ENCODE measurements around the gene DGCR2. TPM values are rescaled to one million over a fixed set of nuclear protein-coding genes. Genes with fewer than 3 reads are reported as not detected.

Gene DGCR2
- total and polyA plus RNA-seq, 10 of the 15 experiments (the other 5 are each of a cell fraction or from before 2014, with no cell fraction given) = 0.19 to 28.4 (median 16.0) TPM

DNA sequence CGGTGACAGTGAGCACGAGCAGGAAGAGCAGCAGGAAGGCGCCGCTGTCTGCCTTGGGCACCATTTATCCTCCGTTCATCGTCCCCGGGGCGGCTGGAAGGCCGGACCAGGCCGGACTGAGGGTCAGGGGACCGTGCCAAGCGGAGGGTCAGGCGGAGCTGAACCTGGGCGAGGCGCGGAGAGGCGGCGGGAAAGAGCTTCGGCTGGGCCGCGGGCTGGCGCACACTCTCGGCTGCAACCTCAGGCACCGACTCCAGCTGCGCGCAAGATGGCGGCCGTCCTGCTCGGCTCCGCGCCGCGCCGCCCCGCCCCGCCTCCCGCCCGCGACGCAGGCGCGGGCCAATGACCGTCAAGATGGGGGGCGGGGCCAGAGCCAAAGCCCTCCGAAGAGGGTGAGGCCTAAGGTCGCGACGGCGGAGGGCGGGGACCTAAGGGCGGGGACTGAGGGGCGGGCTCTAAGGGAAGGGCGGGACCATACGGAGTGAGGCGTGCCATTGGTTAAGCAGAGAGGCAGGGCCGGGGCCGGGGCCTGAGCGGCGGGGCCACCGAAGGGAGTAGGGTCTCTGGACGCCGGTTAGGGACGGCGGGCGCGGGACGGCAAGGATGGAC is at the start of gene DGCR2 (continued):
- TF ChIP-seq SIN3A (IDR thresholded peaks at IDR 0.05; ENCODE audit: low read depth, low read length) (peak; percentile 26; the same call in 1 of the 2 replicates), SRF (IDR thresholded peaks at IDR 0.05; ENCODE audit: low read depth in 2 of 2, low read length in 2 of 2) (no peak), MYB (IDR thresholded peaks at IDR 0.05; ENCODE audit: borderline replicate concordance, low read depth, low read length) (no peak), FOXK2 (IDR thresholded peaks at IDR 0.05) (no peak), BCL11A (IDR thresholded peaks at IDR 0.05; ENCODE audit: low read depth, low read length) (no peak), NBN (IDR thresholded peaks at IDR 0.05) (no peak), RELA (IDR thresholded peaks at IDR 0.05; ENCODE audit: borderline replicate concordance, partially characterized antibody) (no peak), TCF3 (IDR thresholded peaks at IDR 0.05; ENCODE audit: borderline replicate concordance, insufficient read depth, low read depth, low read length) (0 out of 2 replicates have a peak, but pooled peaks have one; percentile 48), NR2C1 (IDR thresholded peaks at IDR 0.05) (0 out of 2 replicates have a peak, but pooled peaks have one; percentile 15), SUZ12 (IDR thresholded peaks at IDR 0.05; ENCODE audit: unreplicated experiment) (no peak), DPF2 (IDR thresholded peaks at IDR 0.05) (peak; percentile 31; the same call in 1 of the 2 replicates), BACH1 (IDR thresholded peaks at IDR 0.05; ENCODE audit: borderline replicate concordance) (peak; percentile 47; the same call in 1 of the 2 replicates), HDGF (IDR thresholded peaks at IDR 0.05) (peak; percentile 83), GATAD2B (conservative IDR thresholded peaks at IDR 0.05; ENCODE audit: low read depth) (no peak), SP1 (IDR thresholded peaks at IDR 0.05; ENCODE audit: low read depth, low read length) (peak; percentile 62), SMARCA5 (IDR thresholded peaks at IDR 0.05) (peak; percentile 27; the same call in 1 of the 2 replicates), TCF12 (IDR thresholded peaks at IDR 0.05; ENCODE audit: low read depth, low read length) (peak; percentile 43; the same call in 1 of the 2 replicates), NRF1 (conservative IDR thresholded peaks at IDR 0.05; ENCODE audit: low read depth, low read length) (peak; percentile 41), NFYB (IDR thresholded peaks at IDR 0.05; ENCODE audit: insufficient read depth, low read depth, low read length) (no peak), SMAD1 (IDR thresholded peaks at IDR 0.05; ENCODE audit: low read depth, partially characterized antibody) (no peak), RB1 (IDR thresholded peaks at IDR 0.05; ENCODE audit: borderline replicate concordance) (peak; percentile 46; the same call in 1 of the 2 replicates)
- TF ChIP-seq, protein P1, sequence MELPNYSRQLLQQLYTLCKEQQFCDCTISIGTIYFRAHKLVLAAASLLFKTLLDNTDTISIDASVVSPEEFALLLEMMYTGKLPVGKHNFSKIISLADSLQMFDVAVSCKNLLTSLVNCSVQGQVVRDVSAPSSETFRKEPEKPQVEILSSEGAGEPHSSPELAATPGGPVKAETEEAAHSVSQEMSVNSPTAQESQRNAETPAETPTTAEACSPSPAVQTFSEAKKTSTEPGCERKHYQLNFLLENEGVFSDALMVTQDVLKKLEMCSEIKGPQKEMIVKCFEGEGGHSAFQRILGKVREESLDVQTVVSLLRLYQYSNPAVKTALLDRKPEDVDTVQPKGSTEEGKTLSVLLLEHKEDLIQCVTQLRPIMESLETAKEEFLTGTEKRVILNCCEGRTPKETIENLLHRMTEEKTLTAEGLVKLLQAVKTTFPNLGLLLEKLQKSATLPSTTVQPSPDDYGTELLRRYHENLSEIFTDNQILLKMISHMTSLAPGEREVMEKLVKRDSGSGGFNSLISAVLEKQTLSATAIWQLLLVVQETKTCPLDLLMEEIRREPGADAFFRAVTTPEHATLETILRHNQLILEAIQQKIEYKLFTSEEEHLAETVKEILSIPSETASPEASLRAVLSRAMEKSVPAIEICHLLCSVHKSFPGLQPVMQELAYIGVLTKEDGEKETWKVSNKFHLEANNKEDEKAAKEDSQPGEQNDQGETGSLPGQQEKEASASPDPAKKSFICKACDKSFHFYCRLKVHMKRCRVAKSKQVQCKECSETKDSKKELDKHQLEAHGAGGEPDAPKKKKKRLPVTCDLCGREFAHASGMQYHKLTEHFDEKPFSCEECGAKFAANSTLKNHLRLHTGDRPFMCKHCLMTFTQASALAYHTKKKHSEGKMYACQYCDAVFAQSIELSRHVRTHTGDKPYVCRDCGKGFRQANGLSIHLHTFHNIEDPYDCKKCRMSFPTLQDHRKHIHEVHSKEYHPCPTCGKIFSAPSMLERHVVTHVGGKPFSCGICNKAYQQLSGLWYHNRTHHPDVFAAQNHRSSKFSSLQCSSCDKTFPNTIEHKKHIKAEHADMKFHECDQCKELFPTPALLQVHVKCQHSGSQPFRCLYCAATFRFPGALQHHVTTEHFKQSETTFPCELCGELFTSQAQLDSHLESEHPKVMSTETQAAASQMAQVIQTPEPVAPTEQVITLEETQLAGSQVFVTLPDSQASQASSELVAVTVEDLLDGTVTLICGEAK (IDR thresholded peaks at IDR 0.05; ENCODE audit: borderline replicate concordance) = no peak
- TF ChIP-seq, protein P2, sequence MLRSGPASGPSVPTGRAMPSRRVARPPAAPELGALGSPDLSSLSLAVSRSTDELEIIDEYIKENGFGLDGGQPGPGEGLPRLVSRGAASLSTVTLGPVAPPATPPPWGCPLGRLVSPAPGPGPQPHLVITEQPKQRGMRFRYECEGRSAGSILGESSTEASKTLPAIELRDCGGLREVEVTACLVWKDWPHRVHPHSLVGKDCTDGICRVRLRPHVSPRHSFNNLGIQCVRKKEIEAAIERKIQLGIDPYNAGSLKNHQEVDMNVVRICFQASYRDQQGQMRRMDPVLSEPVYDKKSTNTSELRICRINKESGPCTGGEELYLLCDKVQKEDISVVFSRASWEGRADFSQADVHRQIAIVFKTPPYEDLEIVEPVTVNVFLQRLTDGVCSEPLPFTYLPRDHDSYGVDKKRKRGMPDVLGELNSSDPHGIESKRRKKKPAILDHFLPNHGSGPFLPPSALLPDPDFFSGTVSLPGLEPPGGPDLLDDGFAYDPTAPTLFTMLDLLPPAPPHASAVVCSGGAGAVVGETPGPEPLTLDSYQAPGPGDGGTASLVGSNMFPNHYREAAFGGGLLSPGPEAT (IDR thresholded peaks at IDR 0.05; ENCODE audit: low read depth) = no peak
- TF ChIP-seq, protein P3, sequence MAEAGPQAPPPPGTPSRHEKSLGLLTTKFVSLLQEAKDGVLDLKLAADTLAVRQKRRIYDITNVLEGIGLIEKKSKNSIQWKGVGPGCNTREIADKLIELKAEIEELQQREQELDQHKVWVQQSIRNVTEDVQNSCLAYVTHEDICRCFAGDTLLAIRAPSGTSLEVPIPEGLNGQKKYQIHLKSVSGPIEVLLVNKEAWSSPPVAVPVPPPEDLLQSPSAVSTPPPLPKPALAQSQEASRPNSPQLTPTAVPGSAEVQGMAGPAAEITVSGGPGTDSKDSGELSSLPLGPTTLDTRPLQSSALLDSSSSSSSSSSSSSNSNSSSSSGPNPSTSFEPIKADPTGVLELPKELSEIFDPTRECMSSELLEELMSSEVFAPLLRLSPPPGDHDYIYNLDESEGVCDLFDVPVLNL (IDR thresholded peaks at IDR 0.05; ENCODE audit: low read depth, low read length) = 0 out of 2 replicates have a peak, but pooled peaks have one; percentile 21
